ENCODE measurements around the gene PLEKHM3. TPM values are rescaled to one million over a fixed set of nuclear protein-coding genes. Genes with fewer than 3 reads are reported as not detected.

The PLEKHM3 gene
- total RNA-seq, 1 experiment from 2014 or later: 2.5 TPM

GRCh38 chr2:207995887-207996286 is 29.4 kb downstream of the PLEKHM3 start:
- intact Hi-C loops (cut with micrococcal nuclease; ENCODE audit: unreplicated experiment): no loop called here
- Histone ChIP-seq H3K27me3 (ENCODE audit: control insufficient read depth, insufficient read depth, low read length) (no peaks in the 10 kb centered on the region; the same call in 1 of the 2 replicates), H3K36me3 (ENCODE audit: control insufficient read depth, insufficient read depth, low read length) (no peaks in the 10 kb centered on the region), H3K27ac (ENCODE audit: low read length) (no peak overlapping the region), H3K4me1 (ENCODE audit: control insufficient read depth, insufficient read depth, low read length) (no peaks in the 10 kb centered on the region), H3K9me3 (ENCODE audit: control insufficient read depth, insufficient read depth, low read depth, low read length) (no peaks in the 10 kb centered on the region), H3K4me3 (ENCODE audit: low read depth in 2 of 2, low read length in 2 of 2) (no peak overlapping the region)
- ATAC-seq: no peak
- no peak for DNase-seq (ENCODE audit: low read depth, low spot score)
- BruUV-seq (replicated peaks): no TSS peak
- no peak for TF ChIP-seq TCF7L2 (IDR thresholded peaks at IDR 0.05; ENCODE audit: low read depth, low read length)
- TF ChIP-seq CTCF (IDR thresholded peaks at IDR 0.05): no peak
- no peak for TF ChIP-seq REST (IDR thresholded peaks at IDR 0.05; ENCODE audit: insufficient read depth in 1 of 2, low read depth in 2 of 2, low read length in 1 of 2)
- no peak for TF ChIP-seq SIN3A (IDR thresholded peaks at IDR 0.05; ENCODE audit: borderline replicate concordance, insufficient read depth, low read depth, low read length)
- TF ChIP-seq POLR2AphosphoS5 (IDR thresholded peaks at IDR 0.05; ENCODE audit: low read depth, low read length): no peak
- ChIA-PET CTCF (no interaction called here), POLR2A (no interaction called here)
- in situ Hi-C loops (cut with HindIII; ENCODE audit: low pct_unique_long_range_greater_than_20kb, low sequenced_read_pairs): no loop called here

- no peak for DNase-seq (ENCODE audit: low read depth, low spot score)
- Histone ChIP-seq H3K27ac (ENCODE audit: low read length) (no peak overlapping the region), H3K36me3 (ENCODE audit: control insufficient read depth, insufficient read depth, low read length) (no peaks in the 10 kb centered on the region), H3K9me3 (ENCODE audit: control insufficient read depth, insufficient read depth, low read depth, low read length) (no peaks in the 10 kb centered on the region), H3K27me3 (ENCODE audit: control insufficient read depth, insufficient read depth, low read length) (no peaks in the 10 kb centered on the region; the same call in 1 of the 2 replicates), H3K4me3 (ENCODE audit: low read depth in 2 of 2, low read length in 2 of 2) (no peak overlapping the region), H3K4me1 (ENCODE audit: control insufficient read depth, insufficient read depth, low read length) (no peaks in the 10 kb centered on the region)
- ATAC-seq: no peak
- in situ Hi-C loops (cut with HindIII; ENCODE audit: low pct_unique_long_range_greater_than_20kb, low sequenced_read_pairs): no loop called here
- no TSS peak for BruUV-seq (replicated peaks)
- CTCF ChIA-PET: no interaction called here
- POLR2A ChIA-PET: no interaction called here
- TF ChIP-seq POLR2AphosphoS5 (IDR thresholded peaks at IDR 0.05; ENCODE audit: low read depth, low read length): no peak
- no peak for TF ChIP-seq CTCF (IDR thresholded peaks at IDR 0.05)
- TF ChIP-seq SIN3A (IDR thresholded peaks at IDR 0.05; ENCODE audit: borderline replicate concordance, insufficient read depth, low read depth, low read length): no peak
- intact Hi-C loops (cut with micrococcal nuclease; ENCODE audit: unreplicated experiment): no loop called here
Observed at GRCh38 chr2:207993151-207993763, 32.1 kb downstream of the PLEKHM3 start.

Data from Panc1 (cell line).